NCI-H2227 (cell line): ENCODE measurements around the gene SUCLG1.
A peak's percentile ranks its signal among the peaks of the same experiment; 100 is the strongest.

Experiments
- DNase-seq: peaks from one replicate; lab custom pipeline; 2025; ENCODE audit not compliant: unreplicated experiment; lab: John Stamatoyannopoulos, UW

SUCLG1 gene

DNA sequence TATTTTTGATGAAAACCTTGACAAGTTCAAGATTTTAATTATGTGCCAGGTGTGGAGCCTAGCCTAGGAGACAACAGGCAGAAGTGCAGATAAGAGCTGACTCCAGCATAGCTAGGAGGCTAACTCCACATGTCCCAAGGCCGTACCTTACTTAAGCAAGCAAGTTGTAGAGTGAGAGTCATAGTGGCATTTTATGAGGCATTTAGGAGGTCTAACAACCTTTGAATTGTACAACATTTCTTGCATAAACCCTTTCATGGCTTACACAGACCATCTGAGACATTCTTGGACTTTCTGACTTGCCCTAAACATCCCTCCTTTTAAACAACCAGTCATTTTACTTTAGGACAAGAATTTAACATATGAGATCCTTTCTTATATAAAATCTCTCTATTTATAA lies 8.3 kb upstream of the SUCLG1 start:
- DNase-seq = no peak

DNA sequence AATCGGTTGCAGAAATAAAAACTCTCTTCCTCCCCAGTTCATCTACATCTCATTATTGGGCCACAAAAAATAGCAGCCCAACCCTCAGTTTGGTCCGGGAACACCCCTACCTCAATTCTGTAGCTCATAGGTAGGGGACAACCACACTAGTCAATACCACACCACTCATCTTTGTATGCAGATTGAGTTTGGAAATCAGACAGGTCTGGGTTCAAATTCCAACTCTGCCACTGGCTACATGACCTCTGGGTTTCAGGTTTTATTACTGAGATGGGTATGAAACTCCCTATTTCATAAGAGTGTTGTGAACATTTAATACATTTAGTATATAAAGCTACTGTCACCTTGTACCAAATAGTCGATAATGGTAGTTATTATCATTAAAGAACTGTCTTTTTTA lies 2.2 kb upstream of the SUCLG1 start:
- DNase-seq = no peak

DNA sequence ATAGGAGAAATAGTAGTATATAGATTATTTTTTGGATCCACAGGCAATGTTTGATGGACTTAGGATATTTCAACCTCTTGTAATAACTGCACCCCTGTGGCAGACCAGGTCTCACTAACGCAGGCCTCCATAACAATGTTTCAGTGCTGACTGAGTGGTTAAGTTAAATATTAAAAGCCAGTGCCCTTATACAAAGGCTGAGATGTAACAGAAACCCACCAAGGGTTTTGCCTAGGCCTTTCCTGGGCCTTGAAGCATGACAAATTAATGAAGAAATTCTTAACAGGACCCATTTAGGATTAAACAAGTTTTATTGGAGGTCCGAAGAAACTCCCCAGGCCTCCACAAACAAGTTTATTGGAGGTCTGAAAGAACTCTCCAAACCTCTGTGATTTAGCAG lies 1.6 kb upstream of the SUCLG1 start:
- DNase-seq = no peak

DNA sequence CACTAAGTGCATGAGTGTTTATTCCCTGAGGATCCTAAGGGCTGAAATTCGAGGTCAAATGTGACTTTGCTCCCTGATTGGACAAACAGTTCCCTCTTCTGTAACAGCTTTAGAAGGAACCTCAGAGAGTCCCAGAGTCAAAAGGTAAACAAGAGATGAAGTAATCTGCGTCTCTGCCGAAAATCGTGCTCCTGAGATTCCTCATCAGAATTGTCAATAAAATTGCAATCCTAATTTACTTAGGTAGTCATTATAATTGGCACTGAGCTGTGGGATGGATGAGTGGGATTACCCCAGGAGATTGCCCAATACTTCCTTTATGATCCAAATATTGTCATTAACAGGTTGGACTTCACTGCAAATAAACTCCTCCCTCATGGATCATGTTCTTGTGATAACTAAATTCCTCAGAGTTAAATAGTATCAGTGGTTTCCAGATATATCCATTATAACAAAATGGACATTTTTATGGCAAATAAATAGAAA lies 907 bp upstream of the SUCLG1 start:
- no peak for DNase-seq

DNA sequence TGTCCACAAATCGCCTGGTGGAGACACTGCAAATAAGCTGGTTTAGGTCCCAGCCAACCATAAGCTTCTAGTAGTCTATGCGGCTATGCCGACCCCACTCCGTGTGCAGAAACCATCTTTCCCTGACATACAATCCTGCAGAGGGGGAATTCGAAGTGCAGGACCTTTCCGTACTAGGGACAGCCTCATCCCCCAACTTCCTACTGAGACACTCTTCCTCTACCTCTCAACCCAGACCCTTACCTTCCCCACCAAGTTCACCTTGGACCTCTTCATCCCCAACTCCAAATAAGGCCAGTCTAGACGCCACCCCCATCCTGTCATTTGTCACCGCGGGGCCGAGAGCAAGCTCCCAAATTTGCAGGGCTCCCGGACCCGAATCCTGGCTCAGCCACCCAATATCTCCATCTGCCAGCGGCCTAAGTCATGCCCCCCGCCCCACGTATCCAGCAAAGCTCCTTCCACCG lies 496 bp downstream of the SUCLG1 start:
- DNase-seq = peak; percentile 26

DNA sequence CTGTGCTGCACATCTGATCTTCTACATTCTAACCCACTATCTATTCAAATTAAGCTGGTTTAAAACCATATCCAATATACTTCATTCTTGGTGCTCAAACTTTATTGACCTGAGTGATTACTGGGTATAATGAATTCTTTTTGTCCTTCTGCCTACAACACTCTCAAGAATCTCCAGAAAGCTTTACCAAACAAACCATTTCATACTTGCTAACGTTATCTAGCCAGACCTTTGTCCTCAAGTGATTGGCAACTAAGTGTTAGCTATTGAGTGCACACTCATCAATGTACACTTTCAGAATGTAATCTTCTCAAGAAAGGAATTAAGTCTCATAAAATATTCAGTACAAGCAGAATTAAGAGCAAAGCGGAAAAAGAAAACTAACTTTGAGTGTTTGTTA lies 1.4 kb downstream of the SUCLG1 start:
- no peak for DNase-seq

DNA sequence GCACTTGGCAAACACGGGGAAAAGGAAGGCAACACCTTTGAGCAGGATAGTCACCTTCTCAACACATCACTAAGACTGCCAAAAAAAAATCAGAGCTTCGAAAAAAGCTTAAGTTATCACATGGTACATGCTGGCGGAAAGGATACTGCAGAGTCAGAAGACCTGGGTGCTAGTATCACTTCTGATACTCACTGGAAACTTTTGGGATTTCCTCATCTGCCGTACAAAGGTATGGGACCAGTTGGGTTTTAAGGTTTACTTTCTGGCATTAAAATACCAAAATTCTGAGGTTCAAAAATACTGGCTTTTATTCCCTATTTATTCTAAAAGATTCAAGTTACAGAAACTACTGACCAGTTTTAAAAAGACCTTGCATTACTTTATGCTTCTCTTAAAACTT lies 2.9 kb downstream of the SUCLG1 start:
- DNase-seq = no peak

DNA sequence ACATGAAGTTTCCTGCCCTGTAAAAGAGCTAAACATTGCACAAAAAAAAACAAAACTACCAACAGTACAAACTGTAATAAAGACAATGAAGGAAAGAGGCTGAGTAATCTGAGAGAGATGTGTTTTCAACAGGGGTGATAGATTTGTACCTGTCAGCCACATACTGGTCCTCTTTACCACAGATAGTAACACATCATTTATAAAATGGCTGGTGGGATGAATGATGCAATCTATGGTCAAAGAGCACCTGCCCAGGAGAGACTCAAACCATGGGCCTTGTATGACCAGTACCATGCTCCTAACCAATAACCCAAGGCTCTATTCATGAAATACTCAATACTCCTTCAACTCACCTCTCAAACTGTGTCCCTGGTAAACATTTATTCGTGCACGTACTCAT lies 4.5 kb downstream of the SUCLG1 start:
- DNase-seq = no peak

DNA sequence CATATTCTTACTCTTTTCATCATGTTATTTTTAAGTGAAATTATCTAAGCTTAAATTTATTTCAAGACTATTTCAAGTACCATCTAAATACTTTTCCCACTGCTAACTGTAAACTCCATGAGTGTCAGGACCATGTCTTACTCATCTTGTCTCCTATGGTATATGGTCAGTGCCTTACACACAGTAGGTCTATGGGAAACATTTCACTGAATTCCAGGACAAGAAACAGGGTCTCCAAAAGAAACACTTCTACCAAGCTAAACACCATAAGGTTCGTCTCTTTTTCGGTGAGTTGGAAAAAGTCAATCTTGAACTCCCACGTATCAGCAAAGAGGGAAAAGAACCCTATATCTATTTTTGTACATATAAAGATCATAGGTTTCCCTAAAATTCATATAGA lies 6.5 kb downstream of the SUCLG1 start:
- no peak for DNase-seq

DNA sequence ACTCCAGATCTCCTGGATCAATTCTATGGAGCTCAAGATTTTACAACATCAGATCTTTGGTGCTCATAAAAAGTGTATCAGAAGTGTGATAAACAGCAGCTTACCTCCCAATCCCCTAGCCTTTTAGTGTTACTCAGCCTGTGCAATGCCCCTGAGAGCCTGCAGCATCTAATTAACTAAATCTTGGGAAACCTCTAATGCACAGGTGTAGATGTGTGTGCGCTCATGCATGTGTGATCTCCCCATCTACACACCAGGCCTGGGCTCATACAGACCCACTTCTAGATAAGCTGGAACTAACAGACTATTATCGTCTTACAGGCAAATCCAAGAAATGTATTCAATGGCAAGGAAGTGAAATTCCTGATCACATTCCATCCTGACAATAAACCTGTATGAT lies 7.5 kb downstream of the SUCLG1 start:
- no peak for DNase-seq

DNA sequence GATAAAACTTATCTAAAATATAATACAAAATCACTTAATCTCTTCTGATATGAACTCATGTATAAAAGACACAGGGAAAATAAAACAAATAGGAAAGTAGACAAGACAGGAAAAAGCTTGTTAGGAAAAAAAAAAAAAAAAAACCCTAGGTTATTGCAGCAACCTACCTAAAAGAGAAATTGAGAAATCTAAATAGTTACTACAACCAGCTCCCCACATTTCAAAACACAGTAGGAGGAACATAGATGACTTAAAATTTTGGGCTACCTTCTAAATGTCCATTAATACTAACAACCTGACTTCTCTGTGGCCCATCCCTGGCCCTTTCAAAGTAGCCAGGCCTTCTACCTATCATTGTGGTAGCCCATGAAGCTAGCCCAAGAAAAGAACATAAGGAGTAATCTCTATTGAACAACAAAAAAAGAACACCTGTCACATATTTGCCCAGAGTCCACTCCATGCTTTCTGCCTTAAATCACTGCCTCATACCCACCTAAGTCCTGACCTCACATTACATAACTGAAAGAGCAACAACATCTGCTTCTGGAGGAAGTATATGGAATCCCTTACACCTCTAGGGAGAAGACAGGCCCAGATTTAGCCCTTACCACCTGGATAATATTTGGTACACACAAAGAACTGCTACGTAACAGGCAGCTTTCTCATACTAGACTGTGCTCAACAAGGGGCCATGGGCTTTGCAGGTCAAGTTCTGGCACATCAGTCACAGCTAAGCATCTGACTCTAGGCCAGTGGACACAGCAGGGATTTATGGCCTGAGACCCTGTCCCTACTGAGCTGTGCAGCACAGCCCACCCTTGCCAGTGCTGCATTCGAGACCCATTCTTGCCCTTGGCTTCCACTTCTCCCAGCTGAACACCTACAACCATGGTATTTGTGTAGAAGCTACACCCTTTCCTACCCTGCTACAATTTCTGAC lies 8.5 kb downstream of the SUCLG1 start:
- no peak for DNase-seq

DNA sequence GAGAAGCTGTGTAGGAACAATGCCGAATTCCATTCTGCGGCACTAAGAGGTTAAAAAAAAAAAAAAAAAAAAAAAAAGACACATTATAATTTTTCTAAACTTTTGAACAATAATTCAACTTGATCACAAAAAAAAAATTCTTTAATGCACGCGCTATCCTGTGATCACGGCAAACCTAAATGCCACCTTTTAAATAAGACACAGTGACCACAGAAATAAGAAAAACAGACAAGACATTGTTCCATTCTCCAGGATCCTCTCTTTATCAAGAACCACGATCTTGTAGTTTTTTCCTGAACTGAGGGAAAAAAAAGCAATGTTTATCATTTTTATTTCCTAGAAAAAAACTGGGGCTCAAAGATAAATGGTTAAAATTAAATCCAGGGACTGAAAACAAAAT lies 9.4 kb downstream of the SUCLG1 start:
- no peak for DNase-seq

DNA sequence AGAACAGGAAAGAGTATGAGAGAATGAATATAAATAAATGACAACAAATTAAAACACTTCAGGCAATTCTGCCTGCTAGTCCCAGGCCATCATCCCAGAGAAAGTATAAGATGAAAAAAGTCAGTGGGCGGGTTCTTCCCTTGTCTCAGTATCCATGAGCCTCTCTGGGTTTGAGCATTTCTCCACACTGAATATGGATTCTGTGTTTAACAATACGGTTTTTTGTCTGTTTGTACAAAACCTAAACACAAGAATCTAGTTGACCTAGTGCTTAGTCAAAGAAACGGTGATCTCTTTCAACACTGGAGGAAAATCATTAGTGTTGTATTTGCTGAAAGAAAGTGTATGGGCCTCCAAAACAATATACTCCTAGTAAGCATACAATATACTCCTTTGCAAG lies 10.0 kb downstream of the SUCLG1 start:
- no peak for DNase-seq

DNA sequence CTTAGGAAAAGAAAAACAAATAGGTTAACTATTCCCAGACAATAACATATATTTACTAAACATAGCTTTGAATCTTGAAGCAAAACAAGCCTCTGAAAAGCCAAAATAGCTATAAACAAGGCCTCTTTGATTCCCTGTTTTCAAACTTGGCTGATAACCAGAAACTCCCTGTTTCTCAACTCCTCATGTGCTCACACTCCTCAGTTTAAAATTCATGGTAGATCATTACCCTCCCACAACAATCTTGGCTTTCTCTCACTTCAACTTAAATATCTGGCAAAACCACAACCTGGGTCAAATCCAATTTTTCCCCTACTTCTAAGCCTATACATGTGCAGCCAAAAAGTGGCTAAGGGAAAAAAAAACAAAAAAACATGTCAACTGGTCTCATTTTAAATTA lies 15.6 kb downstream of the SUCLG1 start:
- no peak for DNase-seq

DNA sequence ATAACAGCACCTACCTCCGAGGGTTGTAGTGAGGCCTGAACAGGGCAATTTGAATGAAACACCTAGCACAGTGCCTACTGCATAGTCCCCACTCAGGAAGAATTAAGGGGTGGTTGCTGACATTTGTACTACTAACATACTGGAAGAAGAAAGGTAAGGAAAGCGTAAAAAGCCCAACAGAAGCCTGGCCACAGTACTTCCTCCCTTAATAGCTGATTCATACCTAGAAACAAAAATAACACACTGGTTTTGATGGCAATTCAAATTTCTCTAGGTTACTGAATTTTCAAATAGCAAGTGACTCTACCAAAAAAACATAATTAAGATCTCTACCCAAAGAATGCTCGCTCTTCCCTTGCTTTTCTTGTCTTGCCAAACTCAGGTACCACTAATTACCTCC lies 16.2 kb downstream of the SUCLG1 start:
- no peak for DNase-seq

DNA sequence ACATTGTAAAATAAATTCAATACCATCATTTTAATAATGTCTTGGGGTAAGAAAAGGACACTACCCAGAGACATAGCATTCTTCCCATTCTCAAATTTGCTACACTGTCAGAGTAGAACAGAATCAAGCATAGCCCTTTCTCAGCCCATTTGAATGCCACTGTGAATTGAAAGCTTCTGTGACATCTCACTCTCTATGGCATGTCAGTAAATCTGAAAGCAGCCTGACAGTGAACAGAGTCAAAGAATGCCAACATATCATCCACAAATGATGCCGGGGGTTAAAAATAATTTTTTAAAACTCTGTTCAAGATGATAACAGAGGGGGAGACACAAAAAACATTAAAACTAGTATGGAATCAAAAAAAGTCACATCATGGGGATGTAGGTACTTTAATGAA lies 17.6 kb downstream of the SUCLG1 start:
- DNase-seq = no peak

DNA sequence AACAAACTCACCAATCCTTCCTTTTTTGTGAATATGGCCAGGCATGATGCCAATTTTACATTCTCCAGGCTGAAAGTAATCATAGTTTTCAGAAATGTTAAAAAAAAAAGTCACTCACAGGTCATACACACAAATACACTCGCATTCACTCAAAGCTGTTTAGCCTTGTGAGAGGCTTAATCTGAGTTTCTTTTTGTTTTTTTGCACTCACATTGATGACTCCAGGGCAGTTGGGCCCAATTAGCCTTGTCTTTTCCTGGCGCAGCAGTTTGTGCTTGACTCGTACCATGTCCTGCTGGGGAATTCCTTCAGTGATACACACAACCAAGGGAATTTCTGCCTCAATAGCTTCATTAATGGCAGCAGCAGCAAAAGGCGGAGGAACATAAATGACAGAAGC lies 18.0 kb downstream of the SUCLG1 start:
- DNase-seq = no peak

DNA sequence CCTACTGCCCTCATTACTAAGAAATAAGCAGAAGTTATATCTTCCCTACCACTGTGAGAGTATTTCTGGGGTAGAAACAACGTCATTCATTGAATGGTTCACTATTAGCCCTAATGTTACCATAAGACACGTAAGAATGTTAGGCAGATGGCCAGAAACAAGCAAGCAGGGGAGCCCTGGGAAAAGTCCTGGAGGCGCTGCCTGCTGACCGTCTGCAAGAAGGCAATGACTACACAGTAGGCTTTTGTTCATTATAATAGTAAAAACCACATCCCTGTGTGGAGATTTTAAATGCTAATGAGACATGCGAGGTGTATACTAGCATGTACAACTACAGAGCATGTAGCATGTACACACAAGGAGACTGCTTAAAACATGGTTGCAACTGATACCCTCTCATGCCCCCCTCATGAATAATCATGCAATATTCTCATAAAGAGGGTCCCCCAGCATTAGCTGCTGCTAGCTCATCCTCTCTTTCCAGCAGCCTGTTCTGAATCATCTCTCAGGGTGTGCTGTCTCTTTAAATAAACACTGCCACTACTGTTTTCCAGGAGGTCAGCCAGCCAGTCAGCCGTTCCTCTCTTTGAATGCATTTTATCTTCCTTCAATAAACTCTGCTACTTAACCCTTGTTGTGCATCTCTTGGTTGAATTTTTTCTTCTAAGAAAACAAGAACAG lies 23.6 kb downstream of the SUCLG1 start:
- DNase-seq = no peak

DNA sequence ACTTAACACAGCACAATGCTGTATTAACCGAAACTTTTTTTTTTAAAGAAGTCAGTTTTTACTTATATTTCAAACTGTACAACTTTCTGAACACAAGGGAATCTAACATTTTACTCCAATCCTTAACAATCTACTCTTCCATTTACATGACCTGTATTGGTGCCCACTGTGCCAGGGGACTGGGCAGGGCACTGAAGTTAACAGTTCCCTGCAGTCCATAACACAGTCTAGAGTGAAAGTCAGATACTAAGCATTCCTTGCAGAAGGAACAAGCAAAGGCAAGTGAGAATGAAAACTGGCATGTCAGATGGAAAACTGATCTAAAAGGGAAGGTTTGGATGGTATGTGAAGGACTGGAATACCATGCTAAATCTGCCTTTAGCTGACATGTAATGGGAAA lies 29.8 kb downstream of the SUCLG1 start:
- DNase-seq = no peak

DNA sequence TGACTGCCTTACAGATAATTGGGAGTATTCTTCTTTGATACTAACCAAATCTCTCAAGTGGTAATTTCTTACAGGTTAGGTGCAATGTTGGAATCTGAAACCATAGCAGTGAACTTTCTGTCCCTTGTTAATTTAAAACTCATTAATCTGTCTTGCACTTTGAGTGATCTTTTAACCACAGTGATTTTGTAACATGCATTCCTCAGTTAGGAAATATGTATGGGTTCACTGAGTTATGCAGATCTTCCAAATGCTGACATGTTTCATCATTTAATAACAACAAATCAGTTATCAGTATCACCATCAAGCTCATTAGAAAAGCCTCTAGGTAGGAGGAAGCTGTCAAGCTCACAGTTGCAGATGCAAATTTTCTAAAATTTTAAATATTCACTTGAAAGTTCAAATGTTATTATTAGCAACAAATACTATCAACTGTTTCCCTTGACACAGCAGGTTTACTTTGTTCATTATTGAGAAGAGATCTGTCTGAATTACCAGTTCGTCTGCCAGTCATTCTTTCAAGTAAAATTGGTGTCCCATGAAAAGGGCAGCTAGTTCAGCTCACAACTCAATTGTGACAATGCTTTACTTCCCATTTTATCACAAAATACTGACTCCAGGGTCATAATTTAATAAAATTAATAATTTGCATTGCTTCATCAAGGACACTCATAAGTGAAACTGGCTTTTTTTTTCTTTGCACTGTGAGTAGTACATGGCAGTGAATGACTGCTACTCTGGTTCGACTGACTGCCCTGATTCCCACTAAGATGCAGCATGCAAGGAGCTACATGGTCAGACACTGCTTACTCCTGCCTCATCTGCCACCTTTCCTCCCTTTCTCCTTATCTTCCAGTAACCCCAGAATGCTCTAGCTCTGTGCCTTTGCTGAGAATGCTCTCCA lies 31.6 kb downstream of the SUCLG1 start:
- DNase-seq = no peak

DNA sequence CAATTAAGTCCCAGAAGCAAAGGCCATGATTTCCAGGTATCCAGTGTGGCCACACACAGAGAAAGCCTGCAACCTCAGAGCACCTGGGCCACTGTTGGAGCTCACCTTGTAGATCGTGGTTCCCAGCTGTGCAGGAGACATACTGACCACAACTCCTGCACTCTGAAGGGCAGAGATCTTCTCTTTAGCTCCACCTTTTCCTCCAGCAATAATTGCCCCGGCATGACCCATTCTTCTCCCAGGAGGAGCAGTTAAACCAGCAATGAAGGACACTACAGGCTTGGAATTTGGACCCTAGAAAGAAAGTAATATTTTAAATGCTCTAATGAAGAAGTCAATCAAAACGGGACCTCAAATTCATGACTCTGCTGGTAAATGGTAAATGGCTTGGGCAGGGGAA lies 33.8 kb downstream of the SUCLG1 start:
- DNase-seq = no peak
